HG02588 (cell line): ENCODE measurements around the gene KLHL9.
"Not testable (repeated sequence)": the region's sequence is repeated elsewhere in the genome, so short reads cannot be mapped to it uniquely, and the experiment has no call there.

ENCODE experiments used
- ATAC-seq: cut with Tn5 transposase; IDR thresholded peaks from one replicate; pipeline ENCODE4 v1.9.1; 2021; ENCODE audit warnings: mild to moderate bottlenecking, moderate library complexity; ENCODE audit not compliant: unreplicated experiment

The KLHL9 gene

DNA sequence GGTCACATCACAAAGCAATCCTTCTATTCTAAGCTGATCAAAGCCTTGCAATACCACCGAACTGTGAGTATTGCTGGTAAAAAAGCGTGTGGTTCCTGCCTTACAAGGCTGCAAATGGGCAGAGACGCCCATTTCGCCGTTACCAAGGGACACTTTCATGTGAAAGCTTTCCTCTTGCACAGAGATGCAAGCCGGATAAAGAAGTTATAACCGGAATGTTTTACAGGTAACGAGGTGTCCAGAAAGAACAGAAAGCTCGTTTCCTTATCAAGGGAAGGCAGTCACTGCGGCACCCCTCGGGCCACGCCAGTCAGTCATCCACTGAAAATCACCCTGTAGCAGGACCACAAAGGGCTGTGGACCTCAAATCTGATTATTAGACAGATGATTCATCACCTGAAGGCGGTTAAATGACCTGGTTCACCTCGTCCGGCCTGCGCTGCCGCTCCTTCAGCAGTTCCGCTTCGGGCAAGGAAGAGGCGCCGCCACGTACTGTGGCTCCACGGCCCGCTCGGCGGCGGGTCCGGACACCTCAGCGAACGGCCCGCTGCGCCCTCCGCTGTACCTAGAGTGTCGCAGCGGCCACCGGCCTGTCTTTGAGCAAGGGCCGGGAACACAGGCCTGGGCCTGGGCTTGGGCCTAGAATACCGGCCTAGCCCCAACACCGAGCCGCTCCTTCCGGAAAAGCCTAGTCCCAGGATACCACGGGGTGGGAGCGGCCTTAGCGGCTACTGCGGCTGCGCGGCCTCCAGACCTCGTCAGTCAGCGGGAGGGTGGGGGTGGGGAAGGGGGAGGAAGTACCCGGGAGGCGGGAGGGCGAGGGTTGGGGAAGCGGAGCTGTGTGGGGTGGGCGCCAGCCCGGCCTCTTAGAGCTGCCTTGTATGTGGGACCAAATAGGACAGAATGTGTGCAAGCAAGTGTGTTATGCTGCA lies at the start of gene KLHL9:
Gene KLHL9 (minus strand): TSS at position 704 of the 932 bp plus-strand sequence. CDS start 545 bp downstream, at position 159.
- peak; percentile 95 for ATAC-seq

DNA sequence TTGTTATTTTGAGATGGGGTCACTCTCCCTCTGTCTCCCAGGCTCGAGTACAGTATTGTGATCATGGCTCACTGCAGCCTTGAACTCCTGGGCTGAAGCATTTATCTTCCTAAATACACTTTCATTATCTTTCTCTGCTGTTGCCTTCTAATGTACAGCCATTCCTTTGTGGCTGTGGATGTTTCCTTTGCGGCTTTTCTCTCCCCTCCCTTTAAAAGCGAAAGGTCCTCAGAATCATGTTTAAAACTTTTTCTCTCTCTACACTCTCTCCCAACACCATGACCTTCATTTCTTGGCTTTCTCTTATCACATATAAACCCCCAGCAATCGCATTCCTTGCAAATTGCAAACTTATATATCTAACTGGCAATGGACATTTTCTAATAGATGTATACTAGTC lies 48.4 kb upstream of the KLHL9 start:
- ATAC-seq, result no peak

DNA sequence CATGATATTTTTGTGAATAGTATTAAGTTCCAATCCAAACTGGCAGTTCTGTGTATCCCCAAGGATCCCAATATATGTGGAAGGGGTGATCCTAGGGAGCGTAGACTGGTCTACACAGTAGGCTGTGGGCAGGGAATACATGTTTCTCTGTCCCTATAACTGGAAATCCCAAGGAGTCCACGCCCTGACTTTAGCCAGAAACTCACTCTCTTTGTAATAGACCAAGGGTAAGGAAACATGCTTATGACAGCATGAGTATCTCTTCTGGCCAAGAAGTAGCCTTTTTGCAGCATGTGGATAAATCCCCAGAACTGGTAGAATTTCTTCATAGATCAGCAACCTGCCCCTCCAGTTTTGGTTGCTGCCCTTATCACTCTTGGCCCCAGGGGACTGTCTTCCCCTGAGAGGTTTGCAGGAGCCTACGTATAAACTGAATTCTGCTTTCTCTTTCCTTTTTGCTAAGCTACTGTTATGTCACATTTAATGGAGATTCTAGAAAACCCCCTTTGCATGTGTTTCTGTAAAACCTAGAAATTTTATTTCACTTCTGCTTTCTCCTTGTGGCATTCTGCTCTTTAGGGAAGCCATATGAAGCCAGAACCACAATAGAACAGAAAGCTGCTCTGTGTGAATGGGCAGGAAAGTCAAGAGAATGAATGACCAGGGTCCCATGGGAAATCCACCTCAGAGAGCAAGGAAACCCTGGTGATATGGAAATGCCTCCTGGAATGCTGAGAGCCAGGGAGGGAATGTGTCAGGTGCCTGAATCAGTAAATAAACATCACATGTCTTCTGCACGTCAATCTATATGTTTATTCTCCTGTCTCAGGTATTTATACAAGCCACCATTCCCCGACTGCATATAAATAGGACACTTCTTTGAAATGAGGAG lies 46.5 kb upstream of the KLHL9 start:
- ATAC-seq, result peak; percentile 98

DNA sequence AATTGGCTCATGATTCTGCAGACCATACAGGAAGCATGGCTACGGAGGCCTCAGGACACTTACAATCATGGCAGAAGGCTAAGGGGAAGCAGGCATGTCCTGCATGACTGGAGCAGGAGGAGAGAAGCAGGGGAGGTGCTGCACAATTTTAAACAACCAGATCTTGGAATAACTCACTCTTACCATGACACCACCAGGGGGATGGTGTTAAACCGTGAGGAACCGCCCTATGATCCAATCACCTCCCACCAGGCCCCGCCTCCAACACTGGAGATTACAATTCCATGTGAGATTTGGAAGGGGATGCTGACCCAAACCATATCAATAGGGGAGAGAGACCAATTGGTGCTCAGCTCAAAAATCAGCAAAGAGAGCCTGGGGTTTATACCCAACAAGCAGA lies 36.3 kb upstream of the KLHL9 start:
- ATAC-seq, result not testable (repeated sequence)

DNA sequence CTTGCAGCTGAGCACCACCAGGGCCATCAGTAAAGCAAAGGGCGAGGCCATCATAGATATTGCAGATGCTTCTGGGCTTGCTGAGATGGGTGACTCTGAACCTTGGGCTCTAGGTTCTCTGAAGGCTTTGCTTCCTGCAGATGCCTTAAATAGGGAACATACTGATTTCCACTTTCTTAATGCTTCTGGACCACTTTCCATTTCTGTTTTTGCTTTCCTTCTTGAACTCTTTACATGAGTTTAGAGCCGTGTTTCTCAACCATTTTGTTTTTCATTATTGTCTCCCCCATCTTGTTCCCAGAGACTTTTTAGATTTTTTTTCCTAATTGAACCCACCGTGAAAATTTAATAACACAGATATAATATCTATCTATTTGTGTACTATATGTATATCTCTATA lies 32.8 kb upstream of the KLHL9 start, which contains the start of gene IFNA13:
Gene IFNA13 (minus strand): TSS at position 101 of the 400 bp plus-strand sequence. CDS start 47 bp downstream, at position 54.
- no peak for ATAC-seq

DNA sequence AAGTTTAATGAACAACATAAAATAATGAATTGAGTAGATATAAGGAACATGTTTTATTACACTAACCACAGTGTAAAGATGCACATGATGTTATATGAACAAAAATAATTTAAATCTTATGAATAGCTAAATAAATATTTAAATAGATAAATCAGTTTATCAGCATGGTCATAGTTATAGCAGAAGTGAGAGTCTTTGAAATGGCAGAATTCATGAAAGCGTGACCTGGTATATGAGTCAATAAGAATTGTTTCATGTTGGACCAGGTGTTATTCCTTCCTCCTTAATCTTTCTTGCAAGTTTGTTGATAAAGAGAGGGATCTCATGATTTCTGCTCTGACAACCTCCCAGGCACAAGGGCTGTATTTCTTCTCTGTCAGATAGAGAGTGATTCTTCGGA lies 32.0 kb upstream of the KLHL9 start:
- ATAC-seq, result peak; percentile 55

DNA sequence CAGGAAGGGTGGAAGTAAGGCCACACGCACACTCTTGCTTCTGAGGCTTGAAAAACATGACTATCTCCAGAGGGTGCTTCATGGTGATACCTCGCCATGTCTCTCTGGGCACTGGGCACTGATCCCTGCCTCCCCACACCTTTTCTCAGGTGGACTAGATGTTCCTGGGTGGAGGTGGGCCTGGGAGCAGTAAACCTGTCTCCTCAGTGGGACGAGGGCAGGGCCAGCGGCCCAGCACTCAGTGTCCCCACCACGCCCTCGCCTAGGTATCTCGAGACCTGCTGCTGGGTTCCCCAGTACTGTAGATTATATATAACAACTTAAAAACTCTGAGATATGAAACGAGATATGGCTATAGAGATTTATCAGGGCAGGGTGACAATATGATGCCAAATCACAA lies 27.1 kb upstream of the KLHL9 start:
- ATAC-seq, result no peak

DNA sequence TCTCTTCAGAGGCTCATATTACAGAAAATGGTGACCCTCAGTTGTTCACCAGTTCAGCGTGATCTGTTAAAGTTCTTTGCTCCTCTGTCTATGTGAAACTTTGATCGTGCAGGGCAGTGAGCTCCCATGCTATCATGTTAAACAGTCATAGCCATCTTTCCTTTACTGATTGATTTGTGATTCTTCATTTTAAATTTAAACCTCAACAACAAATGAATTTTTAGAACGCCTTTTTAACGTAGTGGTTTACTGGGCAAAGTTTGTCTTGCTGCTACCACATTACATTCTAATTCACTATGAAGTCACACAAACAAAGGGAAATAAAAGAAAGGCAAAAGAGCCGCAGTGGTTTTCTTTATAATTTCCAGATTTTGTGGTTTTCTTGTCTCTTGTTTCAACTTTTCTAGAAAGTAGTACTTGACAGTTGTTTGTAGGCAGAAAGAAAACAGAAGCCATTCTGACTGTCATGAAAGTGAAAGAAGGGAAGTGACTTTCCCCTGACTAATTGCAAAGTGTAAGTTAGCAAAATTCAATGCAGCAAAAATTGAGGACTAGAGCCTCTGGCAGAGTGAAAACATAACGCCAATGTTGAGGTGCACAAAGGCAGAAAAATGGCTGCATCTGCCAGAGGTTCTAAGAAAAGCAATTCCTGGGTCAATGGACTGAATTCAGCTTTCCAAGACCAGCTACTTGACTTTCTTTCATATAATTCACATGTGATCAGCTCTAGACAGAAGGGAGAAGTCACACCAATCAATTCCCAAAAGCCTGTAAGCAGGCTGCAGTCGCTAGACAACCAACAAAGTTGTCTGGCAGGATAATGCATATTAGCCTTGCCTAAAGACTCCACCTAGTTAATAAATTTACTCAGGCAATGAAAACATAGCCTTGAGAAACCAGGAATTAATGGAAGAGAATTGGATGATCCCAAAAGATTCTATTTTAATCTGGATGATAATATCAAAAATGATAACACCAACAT lies 22.6 kb upstream of the KLHL9 start:
- peak; percentile 88 for ATAC-seq

DNA sequence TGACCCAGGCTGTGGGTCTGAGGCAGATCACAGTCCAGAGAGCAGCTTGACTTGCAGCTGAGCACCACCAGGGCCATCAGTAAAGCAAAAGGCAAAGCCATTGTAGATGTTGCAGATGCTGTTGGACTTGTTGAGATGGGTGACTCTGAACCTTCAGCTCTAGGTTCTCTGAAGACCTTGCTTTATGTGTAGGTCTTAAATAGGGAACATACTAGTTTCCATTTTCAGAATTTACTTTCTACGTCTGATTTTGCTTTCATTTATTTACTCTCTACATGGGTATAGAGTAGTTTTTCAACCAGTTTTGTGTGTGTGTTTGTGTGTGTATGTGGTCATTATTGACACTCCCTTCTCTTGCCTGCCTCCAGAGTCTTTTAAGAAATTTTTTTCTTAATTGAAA lies 15.6 kb upstream of the KLHL9 start, which contains the start of gene IFNA6:
Gene IFNA6 (minus strand): TSS at position 101 of the 400 bp plus-strand sequence. CDS start 0 bp downstream, at position 101.
- ATAC-seq, result no peak

DNA sequence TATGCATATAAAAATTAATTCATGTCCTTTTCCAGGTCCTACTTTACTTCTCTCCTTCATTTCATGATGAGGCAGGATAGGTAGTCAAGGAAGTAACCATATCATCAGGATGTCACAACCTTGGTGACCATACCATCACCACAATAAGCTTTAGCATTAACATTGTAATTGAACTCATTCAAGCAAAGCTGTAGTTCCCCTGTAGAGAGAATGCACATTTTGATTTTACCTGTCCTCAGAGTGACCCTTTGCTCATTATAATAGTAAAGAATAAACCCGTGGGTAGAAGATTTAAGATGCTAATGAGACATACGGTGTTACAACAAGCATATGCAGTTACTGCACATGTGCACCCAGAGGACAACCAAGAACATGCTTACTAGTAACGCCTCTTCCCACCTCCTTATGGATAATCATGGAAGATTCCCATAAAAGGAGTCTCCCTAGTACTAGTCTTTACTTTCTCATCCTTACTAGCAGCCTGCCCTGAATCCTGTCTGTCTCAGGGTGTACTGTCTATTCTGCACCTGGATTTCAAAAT lies 13.3 kb upstream of the KLHL9 start:
- no peak for ATAC-seq

- no peak for ATAC-seq
Observed at GRCh38 chr9:21340735-21341134, 5.5 kb upstream of the KLHL9 start.

DNA sequence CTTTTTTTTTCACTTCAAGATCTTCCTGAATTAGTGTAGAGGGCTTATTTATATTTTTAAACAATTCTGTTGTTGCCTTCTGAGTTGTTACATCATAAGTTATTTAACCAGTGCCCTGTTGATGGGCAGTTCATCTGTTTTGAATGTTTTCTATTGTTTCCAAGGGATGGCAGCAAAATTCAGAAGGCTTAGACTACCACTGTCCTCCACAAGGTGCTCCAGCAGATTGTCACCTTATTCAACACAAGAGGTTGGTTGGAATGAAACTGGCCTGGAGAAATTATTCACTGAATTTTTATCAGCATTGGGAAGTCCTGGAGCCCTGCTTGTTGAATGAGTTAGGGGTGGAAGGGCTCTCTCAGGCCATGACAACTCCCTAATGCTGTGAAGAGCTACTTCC lies 1.3 kb upstream of the KLHL9 start:
- no peak for ATAC-seq

GRCh38 chr9:21333226-21333625 lies 2.0 kb downstream of the KLHL9 start:
- no peak for ATAC-seq

DNA sequence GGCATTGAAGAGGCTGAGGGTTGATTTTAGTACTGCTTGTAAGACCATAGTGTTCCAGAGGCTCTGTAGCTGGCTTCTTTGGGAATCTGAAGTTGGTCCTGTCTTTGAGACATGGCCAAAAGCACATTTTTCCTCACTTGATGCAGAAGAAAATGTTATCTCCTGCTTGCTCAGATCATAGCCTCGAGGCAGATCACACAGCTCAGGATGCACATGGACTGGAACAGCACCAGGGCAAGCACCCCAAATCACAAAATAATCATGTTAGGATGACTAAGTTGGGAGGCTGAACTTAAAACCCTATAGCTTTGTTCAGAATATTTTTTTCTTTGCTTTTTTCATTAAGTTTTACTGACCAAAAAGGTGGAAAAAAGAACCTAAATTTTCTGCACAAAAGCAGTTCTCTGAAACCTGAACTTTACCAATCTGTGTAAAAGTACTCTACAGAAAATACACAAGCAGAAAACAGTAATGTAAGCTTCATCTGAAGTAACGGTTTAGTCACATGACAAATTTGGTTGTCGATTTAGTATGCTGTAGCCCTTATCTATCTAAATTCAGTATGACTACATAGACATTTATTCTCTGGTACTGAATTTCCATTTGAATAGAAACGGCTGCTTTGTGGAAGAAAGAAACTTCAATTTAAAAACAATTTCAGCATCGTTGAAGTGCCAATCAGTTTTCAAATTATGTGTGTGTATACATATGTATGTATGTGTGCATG lies 3.4 kb downstream of the KLHL9 start:
- no peak for ATAC-seq

- peak; percentile 83 for ATAC-seq
Observed at GRCh38 chr9:21326526-21327139, 8.6 kb downstream of the KLHL9 start.

DNA sequence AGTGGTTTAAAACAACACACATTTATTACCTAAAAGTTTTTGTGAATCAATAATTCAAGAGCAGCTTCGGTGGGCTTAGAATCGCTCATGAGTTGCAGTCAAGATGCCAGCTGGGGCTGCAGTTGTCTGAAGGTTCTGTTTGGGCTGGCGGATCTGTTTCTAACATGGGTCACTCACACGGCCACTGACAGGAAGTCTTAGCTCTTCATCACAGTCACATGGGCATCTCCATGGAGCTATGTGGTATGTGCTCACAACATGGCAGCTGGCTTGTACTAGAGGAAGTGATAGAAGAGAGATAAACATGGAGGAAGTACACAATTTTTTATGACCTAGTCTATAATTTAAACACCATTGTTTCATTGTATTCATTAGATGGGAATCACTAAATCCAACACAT lies 11.2 kb downstream of the KLHL9 start:
- ATAC-seq, result no peak

- ATAC-seq, result no peak
Observed at GRCh38 chr9:21322911-21323461, 12.2 kb downstream of the KLHL9 start.

DNA sequence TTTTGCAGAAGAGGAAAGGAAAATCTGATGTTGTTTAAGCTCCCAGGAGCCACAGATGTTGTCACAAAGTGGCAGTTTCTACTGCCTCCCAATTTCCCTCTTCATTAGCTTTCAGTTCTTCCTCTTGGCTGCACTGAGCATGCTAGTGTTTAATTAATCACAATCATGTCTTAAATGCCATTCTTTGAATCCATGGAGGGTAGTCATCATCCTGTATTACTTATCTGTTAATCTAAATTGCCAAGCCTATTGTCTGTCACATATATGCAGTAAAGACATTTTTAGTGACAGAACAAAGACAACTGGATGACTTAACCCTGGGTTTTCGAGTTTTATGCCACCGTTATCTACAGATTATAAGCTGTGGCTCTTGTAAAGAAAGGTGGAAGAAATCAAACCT lies 14.7 kb downstream of the KLHL9 start:
- ATAC-seq, result no peak
